Suprapubic skin (tissue), 4 donors: ENCODE measurements around the gene SPTBN5.

Source experiments
- EP300 ChIP-seq: sonication (generic); formaldehyde crosslinking; IDR thresholded peaks from one replicate; pipeline ENCODE4 v1.6.1; 2017; ENCODE audit warnings: antibody characterized with exemption
- POLR2AphosphoS5 ChIP-seq, 3 donors: sonication (generic); formaldehyde crosslinking; IDR thresholded peaks; one replicate each; pipeline ENCODE4 v1.6.1; 2017; ENCODE audit warnings: antibody characterized with exemption in 3 of 3
- TF ChIP-seq, protein P1 (sequence below), 2 donors: fragments of 200-600 bp in 1 of 2; fragments of 450-650 bp in 1 of 2; sonication (generic) in 1 of 2; IDR thresholded peaks; one replicate each; pipeline ENCODE4 v1.5.1; 2016 to 2019; ENCODE audit warnings: antibody characterized with exemption in 2 of 2, mild to moderate bottlenecking in 1 of 2, moderate library complexity in 1 of 2

DNA sequence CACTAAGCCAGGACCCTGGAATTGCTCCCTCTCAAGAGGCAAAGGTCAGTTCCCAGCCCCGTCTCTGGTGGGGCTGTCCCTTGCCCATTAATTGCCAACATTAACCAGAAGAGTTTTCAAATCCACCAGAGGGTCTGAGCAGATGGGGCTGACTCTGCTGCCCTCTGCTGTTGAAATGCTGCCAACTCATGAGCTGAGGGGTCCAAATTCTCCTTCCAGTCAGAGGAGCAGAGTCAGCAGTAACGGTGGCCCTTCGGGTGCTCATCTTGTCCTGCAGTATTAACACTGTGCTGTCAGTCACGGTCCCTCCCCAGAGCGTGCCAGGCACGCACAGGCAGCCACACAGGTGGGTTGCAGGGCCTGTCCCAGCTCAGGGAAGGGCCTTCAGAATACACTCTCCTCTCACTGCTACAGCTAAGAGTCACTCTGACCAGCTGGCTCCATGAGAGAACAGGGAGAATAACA lies 10.7 kb upstream of the SPTBN5 start:
- TF ChIP-seq, protein P1, sequence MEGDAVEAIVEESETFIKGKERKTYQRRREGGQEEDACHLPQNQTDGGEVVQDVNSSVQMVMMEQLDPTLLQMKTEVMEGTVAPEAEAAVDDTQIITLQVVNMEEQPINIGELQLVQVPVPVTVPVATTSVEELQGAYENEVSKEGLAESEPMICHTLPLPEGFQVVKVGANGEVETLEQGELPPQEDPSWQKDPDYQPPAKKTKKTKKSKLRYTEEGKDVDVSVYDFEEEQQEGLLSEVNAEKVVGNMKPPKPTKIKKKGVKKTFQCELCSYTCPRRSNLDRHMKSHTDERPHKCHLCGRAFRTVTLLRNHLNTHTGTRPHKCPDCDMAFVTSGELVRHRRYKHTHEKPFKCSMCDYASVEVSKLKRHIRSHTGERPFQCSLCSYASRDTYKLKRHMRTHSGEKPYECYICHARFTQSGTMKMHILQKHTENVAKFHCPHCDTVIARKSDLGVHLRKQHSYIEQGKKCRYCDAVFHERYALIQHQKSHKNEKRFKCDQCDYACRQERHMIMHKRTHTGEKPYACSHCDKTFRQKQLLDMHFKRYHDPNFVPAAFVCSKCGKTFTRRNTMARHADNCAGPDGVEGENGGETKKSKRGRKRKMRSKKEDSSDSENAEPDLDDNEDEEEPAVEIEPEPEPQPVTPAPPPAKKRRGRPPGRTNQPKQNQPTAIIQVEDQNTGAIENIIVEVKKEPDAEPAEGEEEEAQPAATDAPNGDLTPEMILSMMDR (IDR thresholded peaks at IDR 0.05), result peak; percentile 64 to 74
- TF ChIP-seq POLR2AphosphoS5 (IDR thresholded peaks at IDR 0.05) (no peak), EP300 (no peak)
